Lower leg skin (tissue), 4 donors: Measurements from ENCODE around the gene PCED1A. TPM values are rescaled to one million over a fixed set of nuclear protein-coding genes. Genes with fewer than 3 reads are reported as not detected.

Experiments used
- DNase-seq, 2 donors: peaks; one replicate each; pipeline ENCODE4 v3.0.0-alpha.2; 2019; ENCODE audit warnings: low spot score in 2 of 2
- H3K4me3 ChIP-seq: fragments of 200-600 bp; sonication (generic); 2 replicates; pipeline ENCODE4 v1.5.1; 2017; ENCODE audit warnings: mild to moderate bottlenecking, low read depth; ENCODE audit not compliant: poor library complexity, severe bottlenecking
- POLR2A ChIP-seq, 2 donors: fragments of 450-650 bp; IDR thresholded peaks; one replicate each; pipeline ENCODE4 v1.6.1; 2016 to 2017; ENCODE audit warnings: antibody characterized with exemption in 2 of 2, mild to moderate bottlenecking in 1 of 2, moderate library complexity in 1 of 2
- WGBS, 2 donors: methylation state at CpG; one replicate each; pipeline ENCODE4 v1.1.5; 2018; 5-methylcytosine and 5-hydroxymethylcytosine counted together
- intact Hi-C: fragments of 100-400 bp; cut with DNase I; formaldehyde crosslinking; loops from one replicate; pipeline ENCODE4 v1.15.0; 2023; ENCODE audit warnings: low total_unique reads
- total RNA-seq, 4 donors: library from RNA; depleted of rRNA; stranded (reverse); fragments of >200 nt; gene quantifications; one replicate each; pipeline ENCODE4 v1.1.0, GENCODE V29; 2016
- TF ChIP-seq, protein P1 (sequence below), 3 donors: fragments of 450-650 bp; IDR thresholded peaks; one replicate each; pipeline ENCODE4 v1.5.1; 2016; ENCODE audit warnings: antibody characterized with exemption in 3 of 3, mild to moderate bottlenecking in 3 of 3, moderate library complexity in 2 of 3

The PCED1A gene, protein sequence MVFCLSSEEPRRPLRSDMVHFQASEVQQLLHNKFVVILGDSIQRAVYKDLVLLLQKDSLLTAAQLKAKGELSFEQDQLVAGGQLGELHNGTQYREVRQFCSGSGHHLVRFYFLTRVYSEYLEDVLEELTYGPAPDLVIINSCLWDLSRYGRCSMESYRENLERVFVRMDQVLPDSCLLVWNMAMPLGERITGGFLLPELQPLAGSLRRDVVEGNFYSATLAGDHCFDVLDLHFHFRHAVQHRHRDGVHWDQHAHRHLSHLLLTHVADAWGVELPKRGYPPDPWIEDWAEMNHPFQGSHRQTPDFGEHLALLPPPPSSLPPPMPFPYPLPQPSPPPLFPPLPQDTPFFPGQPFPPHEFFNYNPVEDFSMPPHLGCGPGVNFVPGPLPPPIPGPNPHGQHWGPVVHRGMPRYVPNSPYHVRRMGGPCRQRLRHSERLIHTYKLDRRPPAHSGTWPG
- total RNA-seq: 10 to 100 TPM; 10.6 to 16.6 (median 13.1) TPM

DNA sequence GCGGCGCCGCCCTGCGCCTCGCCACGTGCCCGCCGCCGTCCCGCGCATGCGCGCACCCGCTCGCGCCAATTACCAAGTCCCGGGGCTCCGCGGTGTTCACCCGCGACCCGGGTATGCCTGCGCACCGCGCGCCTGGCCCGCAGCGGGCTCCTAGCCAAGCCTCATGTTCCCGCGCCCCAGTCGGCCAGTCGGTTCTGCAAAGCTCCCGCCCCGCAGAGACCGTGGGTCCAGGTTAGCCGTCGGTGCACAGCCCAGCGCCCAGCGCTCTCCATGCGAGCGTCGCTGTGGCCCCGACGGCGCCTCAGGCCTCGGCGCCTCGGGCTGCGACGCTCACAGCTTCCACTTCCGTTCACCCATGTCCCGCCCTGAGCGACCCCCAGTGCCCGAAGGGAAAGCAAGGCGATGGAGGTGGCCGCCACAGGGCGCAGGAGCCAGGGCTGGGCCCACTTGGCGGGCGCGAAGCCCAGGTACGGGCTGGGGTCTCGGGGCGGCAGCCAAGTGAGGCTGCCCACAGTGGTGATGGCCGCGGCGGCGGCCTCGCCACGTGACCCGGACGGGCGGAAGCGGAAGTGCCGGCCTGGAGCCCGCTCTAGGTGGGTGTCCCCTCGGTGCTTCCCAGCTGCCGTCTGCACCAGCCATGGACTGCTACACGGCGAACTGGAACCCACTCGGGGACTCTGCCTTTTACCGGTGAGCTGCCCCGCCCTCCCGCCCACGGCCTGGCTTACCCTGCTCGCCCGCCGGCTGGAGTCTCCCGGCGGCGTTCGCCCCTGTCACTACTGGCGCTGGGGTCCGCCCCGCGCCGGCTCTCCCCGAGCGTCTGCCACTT, at the start of gene PCED1A, which contains the start of gene VPS16:
TSS of gene PCED1A (minus strand) at position 518 of the 829 bp plus-strand sequence. CDS start 743 bp downstream, outside the sequence.
TSS of gene VPS16 (plus strand) at position 608 of the 829 bp plus-strand sequence. CDS start at position 638, 30 bp downstream.
- TF ChIP-seq, protein P1, sequence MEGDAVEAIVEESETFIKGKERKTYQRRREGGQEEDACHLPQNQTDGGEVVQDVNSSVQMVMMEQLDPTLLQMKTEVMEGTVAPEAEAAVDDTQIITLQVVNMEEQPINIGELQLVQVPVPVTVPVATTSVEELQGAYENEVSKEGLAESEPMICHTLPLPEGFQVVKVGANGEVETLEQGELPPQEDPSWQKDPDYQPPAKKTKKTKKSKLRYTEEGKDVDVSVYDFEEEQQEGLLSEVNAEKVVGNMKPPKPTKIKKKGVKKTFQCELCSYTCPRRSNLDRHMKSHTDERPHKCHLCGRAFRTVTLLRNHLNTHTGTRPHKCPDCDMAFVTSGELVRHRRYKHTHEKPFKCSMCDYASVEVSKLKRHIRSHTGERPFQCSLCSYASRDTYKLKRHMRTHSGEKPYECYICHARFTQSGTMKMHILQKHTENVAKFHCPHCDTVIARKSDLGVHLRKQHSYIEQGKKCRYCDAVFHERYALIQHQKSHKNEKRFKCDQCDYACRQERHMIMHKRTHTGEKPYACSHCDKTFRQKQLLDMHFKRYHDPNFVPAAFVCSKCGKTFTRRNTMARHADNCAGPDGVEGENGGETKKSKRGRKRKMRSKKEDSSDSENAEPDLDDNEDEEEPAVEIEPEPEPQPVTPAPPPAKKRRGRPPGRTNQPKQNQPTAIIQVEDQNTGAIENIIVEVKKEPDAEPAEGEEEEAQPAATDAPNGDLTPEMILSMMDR (IDR thresholded peaks at IDR 0.05): peak in 1 of 3 donors; percentile 44
- TF ChIP-seq POLR2A (IDR thresholded peaks at IDR 0.05): no peak
- H3K4me3 ChIP-seq: peak within 1 kb of the TSS; percentile 90
- peak; percentile 81 to 97 for DNase-seq
- WGBS, 2 donors: 1% methylated on average over 65 of the region's 98 CpGs; no CpG with 5 or more reads in 1 of the 2 donors
- intact Hi-C loops: no loop called here

DNA sequence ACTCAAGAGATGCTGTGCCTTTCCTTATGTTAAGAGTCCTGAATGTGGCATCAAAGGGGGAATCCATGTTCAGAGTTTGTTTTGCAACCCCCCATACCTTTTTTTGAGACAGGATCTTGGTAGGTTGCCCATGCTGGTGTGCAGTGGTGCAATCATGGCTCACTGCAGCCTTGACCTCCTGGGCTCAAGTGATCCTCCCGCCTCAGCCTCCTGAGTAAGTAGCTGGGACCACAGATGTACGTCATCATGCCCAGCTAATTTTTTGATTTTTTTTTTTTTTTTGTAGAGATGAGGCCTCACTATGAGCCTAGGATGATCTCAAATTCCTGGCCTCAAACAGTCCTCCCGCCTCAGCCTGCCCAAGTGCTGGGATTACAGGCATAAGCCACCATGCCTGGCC, 49.3 kb upstream of the PCED1A start:
- intact Hi-C loops: no loop called here

DNA sequence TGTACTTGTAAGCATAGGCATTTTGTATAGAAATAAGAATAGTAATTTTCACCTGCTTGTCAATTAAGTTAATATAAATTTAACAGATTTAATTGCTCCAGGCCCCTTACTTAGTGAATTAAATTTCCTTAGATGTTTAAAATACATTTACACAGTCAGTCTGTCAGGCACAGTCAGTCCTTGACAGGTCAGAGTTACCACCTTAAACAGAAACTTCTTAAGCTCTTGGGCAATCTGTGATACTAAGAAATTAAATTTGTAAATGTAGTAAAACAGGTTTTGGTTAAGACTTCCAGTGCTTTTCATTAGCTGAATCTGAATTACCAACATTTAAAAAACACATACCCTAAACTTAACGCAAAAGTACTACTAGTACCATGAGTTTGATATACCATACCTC, 48.8 kb upstream of the PCED1A start:
- TF ChIP-seq, protein P1 (IDR thresholded peaks at IDR 0.05): no peak
- TF ChIP-seq POLR2A (IDR thresholded peaks at IDR 0.05): no peak
- intact Hi-C loops: no loop called here
- no peak for DNase-seq
- no peak overlapping the region for H3K4me3 ChIP-seq
- WGBS, 2 donors: 60 to 62% methylated on average over 1 of the region's 1 CpG

More for the DNA sequence above, 49.3 kb upstream of the PCED1A start:
- TF ChIP-seq, protein P1 (IDR thresholded peaks at IDR 0.05): no peak
- no peak for TF ChIP-seq POLR2A (IDR thresholded peaks at IDR 0.05)
- WGBS, 2 donors: 94 to 98% methylated on average over 3 of the region's 3 CpGs
- no peak for DNase-seq
- no peak overlapping the region for H3K4me3 ChIP-seq

DNA sequence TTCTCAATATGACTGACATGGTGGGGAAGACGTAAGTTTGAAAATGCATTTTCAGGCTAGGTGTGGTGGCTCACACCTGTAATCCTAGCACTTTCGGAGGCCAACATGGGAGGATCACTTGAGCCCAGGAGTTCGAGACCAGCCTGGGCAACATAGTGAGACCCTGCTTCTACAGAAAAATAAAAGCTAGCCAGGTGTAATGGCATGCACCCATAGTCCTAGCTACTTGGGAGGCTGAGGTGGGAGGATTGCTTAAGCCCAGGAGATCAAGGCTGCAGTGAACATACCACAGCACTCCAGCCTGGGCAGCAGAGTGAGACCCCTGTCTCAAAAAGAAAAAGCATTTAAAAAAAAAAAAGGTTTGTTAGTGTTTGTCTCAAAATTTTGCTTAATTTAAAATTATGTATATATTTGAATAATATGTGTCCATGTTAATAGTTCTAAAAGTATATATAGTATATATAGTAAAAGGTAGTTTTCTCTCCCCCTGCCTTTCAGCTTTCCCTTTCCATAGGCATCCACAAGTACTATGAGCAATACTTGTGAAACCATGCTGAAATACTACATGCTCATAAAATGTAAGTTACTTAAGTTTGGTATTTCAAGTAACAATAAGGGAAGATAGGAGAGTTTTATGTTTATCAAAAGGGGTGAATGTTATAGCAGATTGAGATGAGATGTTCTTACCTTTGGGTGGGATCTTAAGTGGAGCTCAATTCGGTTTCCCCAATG, 47.9 kb upstream of the PCED1A start:
- 89 to 91% methylated on average over 4 of the region's 4 CpGs for WGBS, 2 donors
- TF ChIP-seq, protein P1 (IDR thresholded peaks at IDR 0.05): no peak
- no peak for TF ChIP-seq POLR2A (IDR thresholded peaks at IDR 0.05)
- no peak for DNase-seq
- no peak overlapping the region for H3K4me3 ChIP-seq
- intact Hi-C loops: no loop called here

DNA sequence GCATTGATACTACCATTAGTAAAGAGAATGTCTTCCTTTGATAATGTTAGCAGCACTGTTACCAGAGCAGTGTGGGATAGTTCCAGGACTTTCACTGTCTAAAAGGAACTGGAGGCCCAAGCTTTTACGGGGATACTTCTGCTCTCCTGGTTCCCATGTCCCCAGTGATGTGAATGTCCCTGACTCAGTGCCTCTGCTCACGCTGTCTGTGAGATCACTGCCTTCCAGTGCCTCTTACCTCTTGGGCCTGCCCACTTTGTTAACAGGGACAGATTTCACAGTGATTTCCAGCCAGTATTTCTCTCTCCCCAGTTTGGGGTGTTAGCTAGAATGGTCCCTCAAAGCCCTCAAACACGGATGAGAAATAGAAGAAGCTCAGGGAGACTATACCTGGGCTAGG, 47.3 kb upstream of the PCED1A start:
- no peak overlapping the region for H3K4me3 ChIP-seq
- DNase-seq: no peak
- TF ChIP-seq POLR2A (IDR thresholded peaks at IDR 0.05): no peak
- TF ChIP-seq, protein P1 (IDR thresholded peaks at IDR 0.05): no peak
- 92 to 95% methylated on average over 3 of the region's 3 CpGs for WGBS, 2 donors
- intact Hi-C loops: no loop called here
